Measurements from ENCODE around the gene MCRIP1.

MCRIP1 gene

GRCh38 chr17:81870131-81870980 lies 37.3 kb upstream of the MCRIP1 start:
- DNase-seq (ENCODE audit: low spot score), result peak; percentile 62
- no peak for TF ChIP-seq CTCF (IDR thresholded peaks at IDR 0.05; ENCODE audit: extremely low read depth, insufficient read depth, missing control alignments)
- in situ Hi-C loops (cut with MboI; ENCODE audit: low pct_unique_long_range_greater_than_20kb, low sequenced_read_pairs, unreplicated experiment), result no loop called here

- peak; percentile 77 for TF ChIP-seq CTCF (IDR thresholded peaks at IDR 0.05; ENCODE audit: extremely low read depth, insufficient read depth, missing control alignments)
- peak; percentile 81 for DNase-seq (ENCODE audit: low spot score)
- in situ Hi-C loops (cut with MboI; ENCODE audit: low pct_unique_long_range_greater_than_20kb, low sequenced_read_pairs, unreplicated experiment), result no loop called here
Observed at GRCh38 chr17:81869221-81870130, 36.4 kb upstream of the MCRIP1 start.

- DNase-seq (ENCODE audit: low spot score), result no peak
- TF ChIP-seq CTCF (IDR thresholded peaks at IDR 0.05; ENCODE audit: extremely low read depth, insufficient read depth, missing control alignments), result no peak
- in situ Hi-C loops (cut with MboI; ENCODE audit: low pct_unique_long_range_greater_than_20kb, low sequenced_read_pairs, unreplicated experiment), result no loop called here
Observed at GRCh38 chr17:81868674-81869220, 35.7 kb upstream of the MCRIP1 start.

- in situ Hi-C loops (cut with MboI; ENCODE audit: low pct_unique_long_range_greater_than_20kb, low sequenced_read_pairs, unreplicated experiment), result no loop called here
- no peak for DNase-seq (ENCODE audit: low spot score)
- TF ChIP-seq CTCF (IDR thresholded peaks at IDR 0.05; ENCODE audit: extremely low read depth, insufficient read depth, missing control alignments), result no peak
Observed at GRCh38 chr17:81867991-81868673, 35.0 kb upstream of the MCRIP1 start.

GRCh38 chr17:81867170-81867990 lies 34.3 kb upstream of the MCRIP1 start:
- no peak for DNase-seq (ENCODE audit: low spot score)
- in situ Hi-C loops (cut with MboI; ENCODE audit: low pct_unique_long_range_greater_than_20kb, low sequenced_read_pairs, unreplicated experiment), result no loop called here
- no peak for TF ChIP-seq CTCF (IDR thresholded peaks at IDR 0.05; ENCODE audit: extremely low read depth, insufficient read depth, missing control alignments)
